ENCODE measurements around the gene MED13.

DNA sequence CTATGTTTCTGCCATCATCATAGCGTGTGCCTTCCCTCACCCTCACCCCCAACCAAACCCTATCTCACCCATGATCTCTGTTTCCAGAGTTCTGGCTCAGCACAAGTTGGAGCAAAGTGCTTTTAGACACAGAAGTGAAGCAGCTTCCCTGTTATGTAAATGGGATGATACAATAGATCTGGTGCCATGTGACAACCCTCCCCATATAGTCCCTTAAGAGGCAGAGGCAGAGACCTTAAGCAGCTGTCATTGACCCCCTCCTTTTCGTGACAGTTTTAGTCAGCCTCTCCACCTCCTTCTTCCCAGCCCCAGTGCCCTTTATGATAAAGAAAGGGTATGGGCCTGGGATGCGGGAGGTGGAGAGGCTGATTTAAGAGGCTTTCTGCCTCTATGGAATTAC is 40.3 kb upstream of the MED13 start:
- TF ChIP-seq, protein P1, sequence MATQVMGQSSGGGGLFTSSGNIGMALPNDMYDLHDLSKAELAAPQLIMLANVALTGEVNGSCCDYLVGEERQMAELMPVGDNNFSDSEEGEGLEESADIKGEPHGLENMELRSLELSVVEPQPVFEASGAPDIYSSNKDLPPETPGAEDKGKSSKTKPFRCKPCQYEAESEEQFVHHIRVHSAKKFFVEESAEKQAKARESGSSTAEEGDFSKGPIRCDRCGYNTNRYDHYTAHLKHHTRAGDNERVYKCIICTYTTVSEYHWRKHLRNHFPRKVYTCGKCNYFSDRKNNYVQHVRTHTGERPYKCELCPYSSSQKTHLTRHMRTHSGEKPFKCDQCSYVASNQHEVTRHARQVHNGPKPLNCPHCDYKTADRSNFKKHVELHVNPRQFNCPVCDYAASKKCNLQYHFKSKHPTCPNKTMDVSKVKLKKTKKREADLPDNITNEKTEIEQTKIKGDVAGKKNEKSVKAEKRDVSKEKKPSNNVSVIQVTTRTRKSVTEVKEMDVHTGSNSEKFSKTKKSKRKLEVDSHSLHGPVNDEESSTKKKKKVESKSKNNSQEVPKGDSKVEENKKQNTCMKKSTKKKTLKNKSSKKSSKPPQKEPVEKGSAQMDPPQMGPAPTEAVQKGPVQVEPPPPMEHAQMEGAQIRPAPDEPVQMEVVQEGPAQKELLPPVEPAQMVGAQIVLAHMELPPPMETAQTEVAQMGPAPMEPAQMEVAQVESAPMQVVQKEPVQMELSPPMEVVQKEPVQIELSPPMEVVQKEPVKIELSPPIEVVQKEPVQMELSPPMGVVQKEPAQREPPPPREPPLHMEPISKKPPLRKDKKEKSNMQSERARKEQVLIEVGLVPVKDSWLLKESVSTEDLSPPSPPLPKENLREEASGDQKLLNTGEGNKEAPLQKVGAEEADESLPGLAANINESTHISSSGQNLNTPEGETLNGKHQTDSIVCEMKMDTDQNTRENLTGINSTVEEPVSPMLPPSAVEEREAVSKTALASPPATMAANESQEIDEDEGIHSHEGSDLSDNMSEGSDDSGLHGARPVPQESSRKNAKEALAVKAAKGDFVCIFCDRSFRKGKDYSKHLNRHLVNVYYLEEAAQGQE (IDR thresholded peaks at IDR 0.05; ENCODE audit: insufficient read depth in 1 of 2, low read depth in 2 of 2, low read length in 2 of 2) = no peak
- no peak for TF ChIP-seq POLR2AphosphoS5 (IDR thresholded peaks at IDR 0.05; ENCODE audit: low read depth, low read length)
- no peak for TF ChIP-seq SIN3A (IDR thresholded peaks at IDR 0.05; ENCODE audit: borderline replicate concordance, insufficient read depth, low read length)

All from PFSK-1 (cell line).